GM15510 (cell line): ENCODE data around the gene MARCHF10.

Experiments used
- POLR2A ChIP-seq: IDR thresholded peaks from 3 replicates; pipeline ENCODE4 v1.6.1; 2011; ENCODE audit warnings: borderline replicate concordance; ENCODE audit not compliant: insufficient read length; ENCODE audit errors: extremely low read depth

The MARCHF10 gene

DNA sequence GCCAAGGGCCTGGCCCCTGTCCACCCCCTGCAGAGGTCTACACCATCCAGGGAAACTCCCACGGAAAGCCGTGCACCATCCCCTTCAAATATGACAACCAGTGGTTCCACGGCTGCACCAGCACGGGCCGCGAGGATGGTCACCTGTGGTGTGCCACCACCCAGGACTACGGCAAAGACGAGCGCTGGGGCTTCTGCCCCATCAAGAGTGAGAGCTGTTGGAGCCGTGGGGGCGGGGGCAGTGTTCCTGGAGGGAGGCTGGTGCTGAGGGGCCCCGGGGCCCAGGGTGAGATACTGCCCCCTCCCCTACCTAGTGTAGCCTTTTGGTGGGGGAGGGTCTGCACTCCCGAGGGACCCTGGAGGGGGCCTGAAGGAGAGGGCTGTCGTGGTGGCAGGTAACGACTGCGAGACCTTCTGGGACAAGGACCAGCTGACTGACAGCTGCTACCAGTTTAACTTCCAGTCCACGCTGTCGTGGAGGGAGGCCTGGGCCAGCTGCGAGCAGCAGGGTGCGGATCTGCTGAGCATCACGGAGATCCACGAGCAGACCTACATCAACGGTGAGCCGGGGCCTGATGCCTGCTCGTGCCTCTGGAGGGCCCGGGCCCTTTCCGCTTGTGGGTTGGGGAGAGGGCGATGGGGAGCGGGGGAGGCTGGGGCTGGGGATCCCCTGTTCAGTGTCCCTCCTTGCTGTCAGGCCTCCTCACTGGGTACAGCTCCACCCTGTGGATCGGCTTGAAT lies 141.9 kb downstream of the MARCHF10 start:
- no peak for TF ChIP-seq POLR2A

DNA sequence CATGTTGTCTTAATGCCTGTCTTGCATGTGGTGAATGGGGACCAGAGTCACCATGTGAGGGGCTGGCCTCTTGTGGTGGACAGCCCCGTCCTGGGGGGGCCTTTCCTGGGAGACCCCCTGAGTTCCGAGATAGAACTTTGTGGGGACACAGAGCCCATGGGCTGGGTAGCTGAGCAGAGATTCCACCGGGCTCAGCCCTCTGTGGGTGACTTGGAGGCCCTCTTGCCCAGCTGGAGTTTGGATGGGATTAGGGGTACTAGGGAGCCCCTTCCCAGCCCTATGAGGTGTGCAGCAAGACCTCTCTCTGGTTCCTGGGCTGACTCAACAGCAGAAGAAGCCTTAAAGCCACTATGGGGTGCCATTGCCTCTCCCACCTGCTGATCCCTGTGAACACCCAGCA lies 142.5 kb downstream of the MARCHF10 start:
- TF ChIP-seq POLR2A, result no peak

DNA sequence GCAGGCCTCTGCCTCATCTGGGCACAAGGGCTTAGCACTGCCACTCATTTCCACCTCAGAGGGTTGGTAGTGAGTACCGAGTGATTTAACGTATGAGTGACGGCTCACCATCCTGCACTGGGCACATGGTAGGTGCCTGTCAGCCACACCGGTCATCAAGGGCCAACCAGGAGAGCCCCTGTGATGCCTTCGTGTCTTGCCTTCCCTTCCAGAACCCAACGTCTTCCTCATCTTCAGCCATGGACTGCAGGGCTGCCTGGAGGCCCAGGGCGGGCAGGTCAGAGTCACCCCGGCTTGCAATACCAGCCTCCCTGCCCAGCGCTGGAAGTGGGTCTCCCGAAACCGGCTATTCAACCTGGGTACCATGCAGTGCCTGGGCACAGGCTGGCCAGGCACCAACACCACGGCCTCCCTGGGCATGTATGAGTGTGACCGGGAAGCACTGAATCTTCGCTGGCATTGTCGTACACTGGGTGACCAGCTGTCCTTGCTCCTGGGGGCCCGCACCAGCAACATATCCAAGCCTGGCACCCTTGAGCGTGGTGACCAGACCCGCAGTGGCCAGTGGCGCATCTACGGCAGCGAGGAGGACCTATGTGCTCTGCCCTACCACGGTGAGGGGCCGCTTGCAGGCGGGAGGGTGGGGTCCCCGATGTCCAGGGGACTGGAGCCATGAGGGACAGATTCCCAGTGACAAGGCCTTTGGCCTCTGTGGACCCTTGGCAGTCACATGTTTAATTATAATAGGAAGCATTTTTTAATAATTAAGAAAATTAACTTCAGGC lies 143.6 kb downstream of the MARCHF10 start:
- TF ChIP-seq POLR2A, result no peak

DNA sequence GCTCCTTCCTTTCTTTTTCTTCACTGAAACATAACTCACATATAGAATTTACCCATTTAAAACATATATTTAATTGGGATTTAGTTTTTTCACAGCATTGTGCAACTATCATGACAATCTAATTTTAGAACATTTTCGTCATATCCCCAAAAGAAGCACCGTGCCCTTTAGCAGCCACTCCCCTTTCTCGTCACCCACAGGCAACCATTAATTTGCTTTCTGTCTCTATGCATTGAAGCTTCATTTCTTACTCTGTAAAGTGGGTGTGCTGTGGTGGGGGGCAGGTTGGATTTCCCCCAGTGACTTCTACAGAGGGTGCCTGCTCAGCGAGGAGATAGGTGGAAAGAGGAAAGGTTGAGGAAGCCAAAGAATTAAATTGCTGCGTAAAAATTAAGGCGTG lies 144.8 kb downstream of the MARCHF10 start:
- no peak for TF ChIP-seq POLR2A

DNA sequence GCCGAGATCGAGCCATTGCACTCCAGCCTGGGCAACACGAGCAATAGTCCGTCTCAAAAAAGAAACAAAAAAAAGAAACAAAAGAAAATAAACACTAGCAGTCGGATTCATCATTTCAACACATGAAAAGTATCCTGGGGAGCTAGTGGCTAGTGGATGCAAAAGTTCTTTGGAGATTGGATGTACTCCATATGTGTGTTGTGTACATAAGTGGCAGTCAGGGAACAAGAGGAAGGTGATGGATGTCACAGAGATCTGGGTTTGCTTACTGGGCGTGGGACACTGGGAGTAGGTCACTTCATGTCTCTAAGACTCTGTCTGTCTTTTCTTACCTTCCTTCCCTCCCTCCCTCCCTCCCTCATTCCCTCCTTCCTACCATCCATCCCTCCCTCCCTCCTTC lies 145.3 kb downstream of the MARCHF10 start:
- TF ChIP-seq POLR2A, result no peak

DNA sequence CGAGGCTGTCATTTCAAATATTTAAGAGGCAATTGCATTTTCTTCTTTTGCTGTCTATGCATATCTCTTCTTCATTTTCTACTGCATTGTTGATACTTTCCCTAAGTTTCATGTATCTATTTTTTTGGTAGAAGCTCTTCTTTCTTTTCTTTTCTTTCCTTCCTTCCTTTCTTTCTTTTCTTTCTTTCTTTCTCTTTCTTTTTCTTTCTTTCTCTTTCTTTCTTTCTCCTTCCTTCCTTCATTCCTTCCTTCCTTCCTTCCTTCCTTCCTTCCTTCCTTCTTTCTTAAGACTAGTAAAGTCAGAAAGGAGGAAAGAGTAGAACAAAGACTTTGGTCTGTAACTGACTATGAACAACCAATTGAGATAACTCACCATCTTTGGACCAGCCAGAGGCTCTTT lies 146.8 kb downstream of the MARCHF10 start:
- TF ChIP-seq POLR2A, result no peak

DNA sequence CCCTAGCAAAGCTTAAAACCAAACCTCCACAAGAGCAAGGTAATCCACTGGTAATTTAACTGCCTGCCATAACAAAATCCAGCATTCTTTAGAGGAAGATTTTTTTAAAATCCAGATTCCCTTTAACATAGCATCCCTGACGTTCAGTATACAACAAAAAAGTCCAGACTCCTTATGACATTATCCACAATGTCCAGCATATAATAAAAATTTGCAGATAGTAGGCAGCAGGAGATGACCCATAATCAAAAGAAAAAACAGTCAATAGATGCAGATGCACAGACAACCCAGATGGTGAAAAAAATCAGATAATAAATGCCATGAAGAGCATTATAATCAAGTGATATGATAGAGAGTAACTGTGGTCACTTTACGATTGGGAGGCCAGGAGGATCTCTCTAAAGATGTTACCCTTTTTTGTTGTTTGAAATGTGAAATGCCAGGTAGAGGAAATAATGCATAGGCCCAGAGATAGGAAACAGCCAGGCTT lies 147.4 kb downstream of the MARCHF10 start:
- no peak for TF ChIP-seq POLR2A

DNA sequence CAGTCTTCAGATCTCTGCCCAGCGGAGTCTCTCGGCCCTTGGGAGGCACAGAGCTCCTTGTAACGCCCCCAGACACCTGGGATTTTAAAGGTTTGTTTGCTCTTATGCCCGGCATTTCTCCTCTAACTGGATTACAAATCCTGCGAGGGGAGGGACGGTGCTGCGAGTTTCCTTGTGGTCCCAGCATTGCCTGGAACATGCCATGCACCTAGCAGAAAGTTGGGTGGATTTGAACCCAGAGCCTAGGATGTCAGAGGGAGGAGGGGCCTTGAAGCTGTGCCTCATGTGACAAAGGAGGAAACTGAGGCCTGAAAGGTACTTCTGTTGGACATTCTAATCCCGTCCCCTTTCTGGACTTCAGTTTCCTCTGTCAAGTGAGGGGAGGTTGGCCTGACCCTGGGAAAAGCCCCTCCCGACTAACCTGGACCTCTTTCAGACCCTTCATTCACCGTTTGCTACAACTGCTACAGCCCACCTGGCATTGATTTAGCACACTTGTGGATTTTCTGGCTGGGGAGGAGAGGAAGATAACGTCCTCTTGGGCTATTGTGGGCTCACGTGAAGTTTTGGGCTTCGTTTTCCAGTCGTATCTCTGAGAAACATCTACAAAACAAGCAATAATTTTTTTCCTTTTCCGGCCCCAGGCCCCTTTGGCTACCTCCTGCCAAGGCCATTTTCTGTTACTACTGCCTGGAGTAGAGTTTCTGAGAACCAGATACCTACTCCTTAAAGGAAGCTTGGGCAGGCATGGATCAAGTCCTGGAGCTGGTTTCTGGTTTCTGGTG lies 149.8 kb downstream of the MARCHF10 start:
- TF ChIP-seq POLR2A, result no peak

DNA sequence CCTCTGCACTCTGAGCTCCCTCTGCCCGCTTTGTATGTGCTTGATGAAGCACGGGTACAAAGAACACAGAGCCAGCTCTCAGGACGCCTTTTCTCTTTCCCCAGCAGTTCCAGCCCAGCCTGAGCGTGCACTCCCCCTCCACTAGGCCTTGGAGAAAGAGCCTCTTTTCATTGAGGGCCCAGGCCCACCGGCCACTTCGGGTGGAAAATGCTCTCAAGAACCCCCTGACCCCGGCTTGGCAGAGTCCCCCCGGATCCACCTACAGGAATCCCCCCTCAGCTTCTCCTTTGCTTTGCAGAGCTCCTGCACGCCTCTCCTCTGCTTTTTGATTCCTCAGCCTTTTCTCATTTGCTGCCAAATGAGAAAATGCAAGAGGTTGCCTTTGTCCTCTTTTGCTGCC lies 150.4 kb downstream of the MARCHF10 start:
- no peak for TF ChIP-seq POLR2A

DNA sequence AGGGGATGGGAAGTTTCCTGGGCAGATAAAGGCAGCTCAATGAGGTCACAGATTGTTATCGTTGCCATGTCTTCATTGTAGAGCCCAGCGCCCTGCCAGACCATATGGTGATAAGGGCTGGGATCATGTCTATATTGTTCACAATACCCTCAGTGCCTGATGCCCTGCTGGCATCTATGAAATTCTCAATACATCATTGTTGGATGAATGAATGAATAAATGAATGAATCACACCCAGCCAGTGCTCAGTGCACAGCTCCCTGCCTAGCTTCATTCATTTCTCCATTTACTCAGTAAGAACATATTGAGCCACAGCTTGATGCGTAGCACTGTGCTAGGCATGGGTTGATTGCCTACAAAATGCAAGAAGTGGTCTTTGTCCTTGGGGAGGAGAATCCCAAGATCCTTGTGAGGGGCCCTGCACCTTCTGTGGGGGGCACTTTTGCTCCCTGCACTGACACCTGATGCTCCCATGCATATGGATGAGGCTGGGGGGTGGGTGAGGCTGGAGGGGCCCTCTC lies 150.9 kb downstream of the MARCHF10 start:
- no peak for TF ChIP-seq POLR2A

DNA sequence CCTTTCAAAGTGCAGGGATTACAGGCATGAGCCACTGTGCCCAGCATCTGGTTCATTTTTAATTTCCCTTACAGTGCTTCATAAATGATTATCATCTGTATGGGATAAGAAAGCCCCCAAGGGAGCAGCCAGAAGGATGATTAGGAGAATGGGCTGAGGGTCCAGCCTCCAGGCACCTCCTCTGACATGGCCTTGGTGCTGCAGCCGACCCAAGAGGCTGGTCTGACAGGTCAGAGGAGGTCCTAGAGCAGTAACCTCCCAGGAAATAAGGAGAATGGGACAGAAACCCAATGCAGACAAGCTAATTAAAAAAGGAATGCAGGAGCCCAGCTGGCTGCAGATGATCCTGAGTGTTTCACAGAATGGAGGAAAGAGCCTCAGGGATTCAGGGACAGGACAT lies 151.7 kb downstream of the MARCHF10 start:
- TF ChIP-seq POLR2A, result no peak

DNA sequence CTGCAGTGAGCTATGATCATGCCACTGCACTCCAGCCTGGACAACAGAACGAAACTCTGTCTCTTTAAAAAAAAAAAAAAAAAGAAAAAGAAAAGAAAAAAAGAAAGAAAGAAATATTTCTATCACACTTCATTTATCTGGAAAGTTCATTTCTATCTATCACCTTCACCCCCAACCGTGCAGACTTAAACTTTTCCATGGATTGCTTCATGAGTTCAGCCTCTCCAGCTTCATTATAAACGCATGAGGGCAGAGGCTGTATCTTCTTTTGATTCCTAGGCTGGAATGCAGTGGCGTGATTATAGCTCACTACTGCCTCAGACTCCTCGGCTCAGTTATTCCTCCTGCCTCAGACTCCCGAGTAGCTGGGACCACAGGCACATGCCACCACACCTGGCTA lies 152.5 kb downstream of the MARCHF10 start:
- no peak for TF ChIP-seq POLR2A

DNA sequence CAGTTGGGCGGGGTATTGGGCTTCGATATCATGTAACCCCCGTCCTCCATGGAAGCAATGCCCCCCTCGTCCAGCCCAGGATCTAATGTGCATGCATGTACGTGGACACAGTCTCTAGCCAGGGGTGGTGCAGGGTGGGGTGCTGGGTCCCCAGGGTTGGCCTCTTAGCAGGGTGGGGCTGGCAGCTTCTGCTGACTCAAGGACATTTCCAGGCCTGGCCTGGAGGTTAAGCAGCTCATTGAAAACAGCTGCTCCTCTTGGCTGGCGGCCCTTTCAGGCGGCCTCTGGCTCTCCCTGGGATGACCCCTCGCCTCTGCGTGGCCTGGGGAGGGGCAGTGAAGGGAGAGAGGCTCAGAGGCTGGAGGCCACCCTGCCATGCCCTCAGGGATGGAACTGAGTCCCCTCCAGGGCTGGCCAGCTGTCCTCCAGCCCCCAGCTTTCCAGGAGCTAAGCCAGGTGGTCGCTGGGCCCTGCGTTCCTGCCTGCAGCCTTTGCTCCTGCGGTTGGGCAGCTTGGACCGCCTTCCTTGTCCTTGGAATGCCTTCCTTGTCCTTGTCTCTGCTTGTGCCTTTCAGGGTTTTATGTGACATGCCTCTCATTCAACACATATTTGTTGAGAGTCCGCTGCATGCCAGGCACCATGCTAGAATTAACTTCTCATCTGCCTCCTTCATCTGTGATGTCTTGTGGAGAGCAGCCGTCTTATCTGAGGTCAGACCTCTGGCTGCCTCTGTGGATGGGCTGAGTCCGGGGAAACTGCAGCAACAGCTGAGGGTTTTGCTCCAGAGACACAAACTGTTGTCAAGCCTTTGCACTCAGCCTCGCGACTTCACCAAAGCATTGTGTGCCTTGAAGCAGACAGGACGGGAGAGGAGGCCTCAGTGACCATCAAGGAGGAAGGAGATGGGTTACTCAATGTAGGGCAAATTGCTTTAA lies 154.0 kb downstream of the MARCHF10 start:
- no peak for TF ChIP-seq POLR2A
